ENCODE results near the gene ZSCAN9.

- no peak for TF ChIP-seq POLR2A (IDR thresholded peaks at IDR 0.05)
- TF ChIP-seq, protein P1, sequence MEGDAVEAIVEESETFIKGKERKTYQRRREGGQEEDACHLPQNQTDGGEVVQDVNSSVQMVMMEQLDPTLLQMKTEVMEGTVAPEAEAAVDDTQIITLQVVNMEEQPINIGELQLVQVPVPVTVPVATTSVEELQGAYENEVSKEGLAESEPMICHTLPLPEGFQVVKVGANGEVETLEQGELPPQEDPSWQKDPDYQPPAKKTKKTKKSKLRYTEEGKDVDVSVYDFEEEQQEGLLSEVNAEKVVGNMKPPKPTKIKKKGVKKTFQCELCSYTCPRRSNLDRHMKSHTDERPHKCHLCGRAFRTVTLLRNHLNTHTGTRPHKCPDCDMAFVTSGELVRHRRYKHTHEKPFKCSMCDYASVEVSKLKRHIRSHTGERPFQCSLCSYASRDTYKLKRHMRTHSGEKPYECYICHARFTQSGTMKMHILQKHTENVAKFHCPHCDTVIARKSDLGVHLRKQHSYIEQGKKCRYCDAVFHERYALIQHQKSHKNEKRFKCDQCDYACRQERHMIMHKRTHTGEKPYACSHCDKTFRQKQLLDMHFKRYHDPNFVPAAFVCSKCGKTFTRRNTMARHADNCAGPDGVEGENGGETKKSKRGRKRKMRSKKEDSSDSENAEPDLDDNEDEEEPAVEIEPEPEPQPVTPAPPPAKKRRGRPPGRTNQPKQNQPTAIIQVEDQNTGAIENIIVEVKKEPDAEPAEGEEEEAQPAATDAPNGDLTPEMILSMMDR (IDR thresholded peaks at IDR 0.05): no peak
Observed at GRCh38 chr6:28239636-28240035, 14.6 kb downstream of the ZSCAN9 start.
